Measurements from ENCODE around the gene SLC16A5.
A peak's percentile ranks its signal among the peaks of the same experiment; 100 is the strongest.

Gene SLC16A5

GRCh38 chr17:75088465-75089417 is 987 bp downstream of the SLC16A5 start:
- no peak for DNase-seq

GRCh38 chr17:75090871-75091854 is 3.4 kb downstream of the SLC16A5 start:
- no peak for DNase-seq

GRCh38 chr17:75091855-75092327 is 4.1 kb downstream of the SLC16A5 start:
- DNase-seq = no peak

GRCh38 chr17:75093548-75094158 is 5.9 kb downstream of the SLC16A5 start:
- no peak for DNase-seq

- DNase-seq = no peak
Measured at GRCh38 chr17:75094871-75095399, 7.2 kb downstream of the SLC16A5 start.

- DNase-seq = no peak
Measured at GRCh38 chr17:75096082-75096625, 8.4 kb downstream of the SLC16A5 start.

GRCh38 chr17:75097865-75098264 is 10.1 kb downstream of the SLC16A5 start:
- DNase-seq = no peak

GRCh38 chr17:75098861-75099260 is 11.1 kb downstream of the SLC16A5 start:
- no peak for DNase-seq

GRCh38 chr17:75099881-75100595 is 12.3 kb downstream of the SLC16A5 start:
- DNase-seq = no peak

GRCh38 chr17:75102385-75102821 is 14.6 kb downstream of the SLC16A5 start:
- DNase-seq = no peak

- no peak for DNase-seq
Measured at GRCh38 chr17:75103601-75104554, 16.1 kb downstream of the SLC16A5 start.

GRCh38 chr17:75105126-75106080 is 17.6 kb downstream of the SLC16A5 start:
- peak; percentile 59 for DNase-seq

- no peak for DNase-seq
Measured at GRCh38 chr17:75108193-75108592, 20.4 kb downstream of the SLC16A5 start.

GRCh38 chr17:75109046-75109406 is 21.3 kb downstream of the SLC16A5 start:
- DNase-seq = no peak

- peak; percentile 91 for DNase-seq
Measured at GRCh38 chr17:75109407-75110233, 21.9 kb downstream of the SLC16A5 start, which contains the start of gene ARMC7. ARMC7 (plus strand) TSS chr17:75109969; CDS start chr17:75110289, 320 bp downstream.

- no peak for DNase-seq
Measured at GRCh38 chr17:75110234-75110937, 22.6 kb downstream of the SLC16A5 start.

- DNase-seq = no peak
Measured at GRCh38 chr17:75111777-75112335, 24.1 kb downstream of the SLC16A5 start.

Measured in eye (tissue), 1 donor.